K562 (cell line): Measurements from ENCODE around the gene USP15. TPM values are rescaled to one million over a fixed set of nuclear protein-coding genes. Genes with fewer than 3 reads are reported as not detected.
A peak's percentile ranks its signal among the peaks of the same experiment; 100 is the strongest.

Source experiments
- ARNT ChIP-seq, 2 experiments: fragments of 450-650 bp; IDR thresholded peaks; 2 replicates each; pipeline ENCODE4 v1.6.1; 2016; ENCODE audit warnings: mild to moderate bottlenecking in 1 of 2
- ASH1L ChIP-seq: fragments of 450-650 bp; IDR thresholded peaks from 2 replicates; pipeline ENCODE4 v1.6.1; 2018; ENCODE audit warnings: borderline replicate concordance, mild to moderate bottlenecking, low read depth; ENCODE audit not compliant: partially characterized antibody
- NCOA6 ChIP-seq: fragments of 450-650 bp; IDR thresholded peaks from 2 replicates; pipeline ENCODE4 v1.6.1; 2017; ENCODE audit warnings: mild to moderate bottlenecking
- POLR2H ChIP-seq: IDR thresholded peaks from 2 replicates; pipeline ENCODE4 v1.6.1; 2016; ENCODE audit warnings: missing genetic modification characterization, low read depth, mild to moderate bottlenecking, control low read depth, missing compliant biosample characterization, moderate library complexity
- SIN3A ChIP-seq, 2 experiments: fragments of 150-350 bp in 1 of 2; IDR thresholded peaks; 2 replicates each; pipeline ENCODE4 v1.6.1; 2011 to 2016; ENCODE audit warnings: borderline replicate concordance in 2 of 2, low read depth in 2 of 2, low read length in 2 of 2, mild to moderate bottlenecking in 2 of 2, moderate library complexity in 2 of 2; ENCODE audit not compliant: control insufficient read depth in 1 of 2
- SIN3B ChIP-seq: fragments of 450-650 bp; IDR thresholded peaks from 2 replicates; pipeline ENCODE4 v1.6.1; 2017; ENCODE audit warnings: low read depth, mild to moderate bottlenecking, moderate library complexity
- TRIM25 ChIP-seq: fragments of 450-650 bp; IDR thresholded peaks from 2 replicates; pipeline ENCODE4 v1.7.0; 2016; ENCODE audit warnings: borderline replicate concordance
- ZHX1 ChIP-seq: fragments of 150-350 bp; conservative IDR thresholded peaks from 2 replicates; pipeline ENCODE4 v1.6.1; 2014; ENCODE audit warnings: low read length
- ZNF354B ChIP-seq: fragments of 250-450 bp; sonication (Bioruptor Pico); IDR thresholded peaks from 2 replicates; pipeline ENCODE4 v1.4.0; 2020
- ZNF445 ChIP-seq: fragments of 250-450 bp; sonication (Bioruptor Pico); IDR thresholded peaks from 2 replicates; pipeline ENCODE4 v1.4.0; 2020; ENCODE audit warnings: low read depth, mild to moderate bottlenecking, moderate library complexity
- ZNF507 ChIP-seq: conservative IDR thresholded peaks from 2 replicates; pipeline ENCODE4 v1.6.1; 2017; ENCODE audit warnings: missing genetic modification characterization, missing compliant biosample characterization
- polyA plus RNA-seq, 8 experiments: library from polyadenylated mRNA; depleted of rRNA in 4 of 8; stranded (reverse) in 5 of 8; unstranded in 3 of 8; fragments of >200 nt; fragmentation: Nextera tagmentation in 2 of 8; fragmentation: Illumina TruSeq in 1 of 8; extraction: Ambion mirVana in 2 of 8; extraction: Trizol in 1 of 8; gene quantifications; 2 replicates each; pipeline versions ENCODE4 v1.2.1 to v1.2.3, GENCODE V29; 2011 to 2014; ENCODE audit warnings: inconsistent platforms in 1 of 8, missing spikeins in 1 of 8
- total RNA-seq, 7 experiments: library from RNA; depleted of rRNA in 6 of 7; stranded (reverse); fragments of >200 nt in 6 of 7; fragmentation: Illumina TruSeq in 2 of 7; extraction: Trizol in 2 of 7; gene quantifications; 2 replicates each; pipeline versions ENCODE4 v1.2.1 to v1.2.3, GENCODE V29; 2011 to 2021; ENCODE audit warnings: low replicate concordance in 1 of 7
- TF ChIP-seq, protein P1 (sequence below): fragments of 450-650 bp; formaldehyde crosslinking; IDR thresholded peaks from 2 replicates; pipeline ENCODE4 v1.4.0; 2022; ENCODE audit warnings: mild to moderate bottlenecking, moderate library complexity
- TF ChIP-seq, protein P2 (sequence below): sonication (generic); IDR thresholded peaks from 2 replicates; pipeline ENCODE4 v1.6.1; 2016
- TF ChIP-seq, protein P3 (sequence below): sonication (generic); formaldehyde crosslinking; IDR thresholded peaks from 2 replicates; pipeline ENCODE4 v1.8.0; 2022; ENCODE audit warnings: mild to moderate bottlenecking, missing genetic modification reagents

USP15 gene
- total and polyA plus RNA-seq, 9 of the 15 experiments (the other 6 are each of a cell fraction or from before 2014, with no cell fraction given) = 140 to 272 (median 182) TPM

DNA sequence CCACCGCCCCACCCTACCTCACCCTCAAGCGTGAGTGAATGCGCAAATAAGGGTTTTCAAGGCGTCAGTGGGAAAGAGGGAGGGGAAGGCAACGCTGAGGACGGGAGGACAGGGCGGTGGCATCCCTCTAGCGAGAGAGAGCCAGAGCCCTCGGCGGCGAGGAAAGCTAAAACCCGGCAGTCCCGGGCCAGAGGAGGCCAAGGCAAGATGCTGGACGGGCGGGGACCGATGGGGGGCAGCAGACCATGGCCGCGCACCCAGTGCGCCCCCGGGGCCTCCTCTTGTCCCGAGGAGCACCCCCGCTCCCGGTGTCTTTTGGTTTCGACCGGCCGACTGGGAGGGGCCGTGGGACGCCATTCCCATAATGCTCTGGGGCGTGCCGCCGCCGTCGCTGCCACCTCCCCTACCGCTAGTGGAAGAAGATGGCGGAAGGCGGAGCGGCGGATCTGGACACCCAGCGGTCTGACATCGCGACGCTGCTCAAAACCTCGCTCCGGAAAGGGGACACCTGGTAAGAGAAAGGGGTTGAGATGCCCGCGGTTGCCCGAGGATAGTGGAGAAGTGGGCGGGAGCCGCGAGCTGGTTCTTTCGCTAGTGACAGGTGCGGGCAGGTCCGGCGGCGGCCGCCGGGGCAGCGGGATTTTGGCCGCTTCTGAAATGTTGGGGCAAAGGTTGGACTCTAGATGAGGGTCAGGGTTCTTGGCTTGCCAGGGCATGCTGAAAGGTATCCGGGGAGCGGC, at the start of gene USP15 (continued):
- TF ChIP-seq ZHX1 (peak; percentile 64; the same call in 1 of the 2 replicates), ARNT (IDR thresholded peaks at IDR 0.05) (no peak), TRIM25 (no peak), ZNF445 (CRISPR knock-in tag) (no peak), ASH1L (peak; percentile 71), ZNF507 (tag) (no peak), NCOA6 (no peak), POLR2H (no peak; the same call in none of the 2 replicates), SIN3B (peak; percentile 75), ZNF354B (CRISPR knock-in tag) (no peak), SIN3A (IDR thresholded peaks at IDR 0.05; ENCODE audit: borderline replicate concordance in 2 of 2, control insufficient read depth in 1 of 2, low read depth in 2 of 2, low read length in 2 of 2) (peak; percentile 57 to 73; a peak in 2 of 4 replicates)
- TF ChIP-seq, protein P1, sequence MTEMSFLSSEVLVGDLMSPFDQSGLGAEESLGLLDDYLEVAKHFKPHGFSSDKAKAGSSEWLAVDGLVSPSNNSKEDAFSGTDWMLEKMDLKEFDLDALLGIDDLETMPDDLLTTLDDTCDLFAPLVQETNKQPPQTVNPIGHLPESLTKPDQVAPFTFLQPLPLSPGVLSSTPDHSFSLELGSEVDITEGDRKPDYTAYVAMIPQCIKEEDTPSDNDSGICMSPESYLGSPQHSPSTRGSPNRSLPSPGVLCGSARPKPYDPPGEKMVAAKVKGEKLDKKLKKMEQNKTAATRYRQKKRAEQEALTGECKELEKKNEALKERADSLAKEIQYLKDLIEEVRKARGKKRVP (CRISPR knock-in tag) = peak; percentile 62
- TF ChIP-seq, protein P2, sequence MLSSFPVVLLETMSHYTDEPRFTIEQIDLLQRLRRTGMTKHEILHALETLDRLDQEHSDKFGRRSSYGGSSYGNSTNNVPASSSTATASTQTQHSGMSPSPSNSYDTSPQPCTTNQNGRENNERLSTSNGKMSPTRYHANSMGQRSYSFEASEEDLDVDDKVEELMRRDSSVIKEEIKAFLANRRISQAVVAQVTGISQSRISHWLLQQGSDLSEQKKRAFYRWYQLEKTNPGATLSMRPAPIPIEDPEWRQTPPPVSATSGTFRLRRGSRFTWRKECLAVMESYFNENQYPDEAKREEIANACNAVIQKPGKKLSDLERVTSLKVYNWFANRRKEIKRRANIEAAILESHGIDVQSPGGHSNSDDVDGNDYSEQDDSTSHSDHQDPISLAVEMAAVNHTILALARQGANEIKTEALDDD = no peak
- TF ChIP-seq, protein P3, sequence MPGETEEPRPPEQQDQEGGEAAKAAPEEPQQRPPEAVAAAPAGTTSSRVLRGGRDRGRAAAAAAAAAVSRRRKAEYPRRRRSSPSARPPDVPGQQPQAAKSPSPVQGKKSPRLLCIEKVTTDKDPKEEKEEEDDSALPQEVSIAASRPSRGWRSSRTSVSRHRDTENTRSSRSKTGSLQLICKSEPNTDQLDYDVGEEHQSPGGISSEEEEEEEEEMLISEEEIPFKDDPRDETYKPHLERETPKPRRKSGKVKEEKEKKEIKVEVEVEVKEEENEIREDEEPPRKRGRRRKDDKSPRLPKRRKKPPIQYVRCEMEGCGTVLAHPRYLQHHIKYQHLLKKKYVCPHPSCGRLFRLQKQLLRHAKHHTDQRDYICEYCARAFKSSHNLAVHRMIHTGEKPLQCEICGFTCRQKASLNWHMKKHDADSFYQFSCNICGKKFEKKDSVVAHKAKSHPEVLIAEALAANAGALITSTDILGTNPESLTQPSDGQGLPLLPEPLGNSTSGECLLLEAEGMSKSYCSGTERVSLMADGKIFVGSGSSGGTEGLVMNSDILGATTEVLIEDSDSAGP = no peak
